ENCODE measurements around the gene CD22.

DNA sequence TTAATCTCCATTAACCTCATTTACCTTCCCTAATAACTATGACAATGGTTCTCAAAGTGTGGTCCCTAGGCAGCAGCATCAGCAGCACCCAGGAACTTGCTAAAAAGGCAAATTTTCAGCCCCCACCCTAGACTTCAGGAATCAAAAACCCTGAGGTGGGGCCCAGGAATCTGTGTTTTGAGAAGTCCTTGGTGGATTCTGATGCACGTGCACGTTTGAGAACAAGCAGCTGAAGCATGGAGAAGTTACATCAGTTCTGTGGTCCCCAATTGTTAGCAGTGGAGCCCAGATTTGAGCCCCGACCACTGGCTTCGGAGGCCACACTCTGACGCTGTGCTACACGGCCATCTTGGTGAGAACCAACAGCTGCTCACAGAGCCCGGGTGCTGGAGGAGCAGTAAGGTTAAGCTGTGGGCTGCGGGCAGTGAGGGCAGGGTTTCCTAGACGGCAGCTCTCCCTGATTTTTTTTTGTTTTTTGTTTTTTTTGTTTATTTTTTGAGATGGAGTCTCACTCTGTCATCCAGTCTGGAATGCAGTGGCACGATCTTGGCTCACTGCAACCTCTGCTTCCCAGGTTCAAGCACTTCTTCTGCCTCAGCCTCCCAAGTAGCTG is 14.0 kb upstream of the CD22 start:
- TF ChIP-seq, protein P1, sequence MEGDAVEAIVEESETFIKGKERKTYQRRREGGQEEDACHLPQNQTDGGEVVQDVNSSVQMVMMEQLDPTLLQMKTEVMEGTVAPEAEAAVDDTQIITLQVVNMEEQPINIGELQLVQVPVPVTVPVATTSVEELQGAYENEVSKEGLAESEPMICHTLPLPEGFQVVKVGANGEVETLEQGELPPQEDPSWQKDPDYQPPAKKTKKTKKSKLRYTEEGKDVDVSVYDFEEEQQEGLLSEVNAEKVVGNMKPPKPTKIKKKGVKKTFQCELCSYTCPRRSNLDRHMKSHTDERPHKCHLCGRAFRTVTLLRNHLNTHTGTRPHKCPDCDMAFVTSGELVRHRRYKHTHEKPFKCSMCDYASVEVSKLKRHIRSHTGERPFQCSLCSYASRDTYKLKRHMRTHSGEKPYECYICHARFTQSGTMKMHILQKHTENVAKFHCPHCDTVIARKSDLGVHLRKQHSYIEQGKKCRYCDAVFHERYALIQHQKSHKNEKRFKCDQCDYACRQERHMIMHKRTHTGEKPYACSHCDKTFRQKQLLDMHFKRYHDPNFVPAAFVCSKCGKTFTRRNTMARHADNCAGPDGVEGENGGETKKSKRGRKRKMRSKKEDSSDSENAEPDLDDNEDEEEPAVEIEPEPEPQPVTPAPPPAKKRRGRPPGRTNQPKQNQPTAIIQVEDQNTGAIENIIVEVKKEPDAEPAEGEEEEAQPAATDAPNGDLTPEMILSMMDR (tag by site-specific recombination; IDR thresholded peaks at IDR 0.05) = no peak
- TF ChIP-seq, protein P2, sequence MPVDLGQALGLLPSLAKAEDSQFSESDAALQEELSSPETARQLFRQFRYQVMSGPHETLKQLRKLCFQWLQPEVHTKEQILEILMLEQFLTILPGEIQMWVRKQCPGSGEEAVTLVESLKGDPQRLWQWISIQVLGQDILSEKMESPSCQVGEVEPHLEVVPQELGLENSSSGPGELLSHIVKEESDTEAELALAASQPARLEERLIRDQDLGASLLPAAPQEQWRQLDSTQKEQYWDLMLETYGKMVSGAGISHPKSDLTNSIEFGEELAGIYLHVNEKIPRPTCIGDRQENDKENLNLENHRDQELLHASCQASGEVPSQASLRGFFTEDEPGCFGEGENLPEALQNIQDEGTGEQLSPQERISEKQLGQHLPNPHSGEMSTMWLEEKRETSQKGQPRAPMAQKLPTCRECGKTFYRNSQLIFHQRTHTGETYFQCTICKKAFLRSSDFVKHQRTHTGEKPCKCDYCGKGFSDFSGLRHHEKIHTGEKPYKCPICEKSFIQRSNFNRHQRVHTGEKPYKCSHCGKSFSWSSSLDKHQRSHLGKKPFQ (tag by site-specific recombination; IDR thresholded peaks at IDR 0.05) = no peak
- TF ChIP-seq, protein P3, sequence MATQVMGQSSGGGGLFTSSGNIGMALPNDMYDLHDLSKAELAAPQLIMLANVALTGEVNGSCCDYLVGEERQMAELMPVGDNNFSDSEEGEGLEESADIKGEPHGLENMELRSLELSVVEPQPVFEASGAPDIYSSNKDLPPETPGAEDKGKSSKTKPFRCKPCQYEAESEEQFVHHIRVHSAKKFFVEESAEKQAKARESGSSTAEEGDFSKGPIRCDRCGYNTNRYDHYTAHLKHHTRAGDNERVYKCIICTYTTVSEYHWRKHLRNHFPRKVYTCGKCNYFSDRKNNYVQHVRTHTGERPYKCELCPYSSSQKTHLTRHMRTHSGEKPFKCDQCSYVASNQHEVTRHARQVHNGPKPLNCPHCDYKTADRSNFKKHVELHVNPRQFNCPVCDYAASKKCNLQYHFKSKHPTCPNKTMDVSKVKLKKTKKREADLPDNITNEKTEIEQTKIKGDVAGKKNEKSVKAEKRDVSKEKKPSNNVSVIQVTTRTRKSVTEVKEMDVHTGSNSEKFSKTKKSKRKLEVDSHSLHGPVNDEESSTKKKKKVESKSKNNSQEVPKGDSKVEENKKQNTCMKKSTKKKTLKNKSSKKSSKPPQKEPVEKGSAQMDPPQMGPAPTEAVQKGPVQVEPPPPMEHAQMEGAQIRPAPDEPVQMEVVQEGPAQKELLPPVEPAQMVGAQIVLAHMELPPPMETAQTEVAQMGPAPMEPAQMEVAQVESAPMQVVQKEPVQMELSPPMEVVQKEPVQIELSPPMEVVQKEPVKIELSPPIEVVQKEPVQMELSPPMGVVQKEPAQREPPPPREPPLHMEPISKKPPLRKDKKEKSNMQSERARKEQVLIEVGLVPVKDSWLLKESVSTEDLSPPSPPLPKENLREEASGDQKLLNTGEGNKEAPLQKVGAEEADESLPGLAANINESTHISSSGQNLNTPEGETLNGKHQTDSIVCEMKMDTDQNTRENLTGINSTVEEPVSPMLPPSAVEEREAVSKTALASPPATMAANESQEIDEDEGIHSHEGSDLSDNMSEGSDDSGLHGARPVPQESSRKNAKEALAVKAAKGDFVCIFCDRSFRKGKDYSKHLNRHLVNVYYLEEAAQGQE (tag by site-specific recombination; IDR thresholded peaks at IDR 0.05) = no peak
